ENCODE measurements around the gene TNFRSF8.

Gene TNFRSF8

GRCh38 chr1:12059722-12060464 lies 3.2 kb upstream of the TNFRSF8 start:
- no peak for DNase-seq (ENCODE audit: low spot score)

DNA sequence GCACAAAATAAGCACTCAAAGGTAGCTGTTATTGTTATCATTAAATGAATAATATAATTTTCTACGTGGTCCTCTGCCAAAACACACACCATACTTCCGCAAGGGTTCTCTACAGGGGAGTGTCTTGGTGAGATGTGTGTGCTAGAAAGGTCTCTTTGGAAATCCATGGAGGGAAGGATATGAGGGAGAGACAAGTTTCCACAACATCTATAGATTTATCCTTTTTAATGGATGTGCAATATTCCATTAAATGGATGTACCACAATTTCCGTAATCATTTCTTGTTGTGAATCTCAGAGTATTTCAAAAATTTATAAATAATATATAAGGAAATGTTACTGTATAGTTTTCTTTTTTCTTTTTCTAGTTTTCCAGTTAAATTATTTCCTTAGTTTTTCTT lies 2.6 kb upstream of the TNFRSF8 start:
- DNase-seq (ENCODE audit: low spot score) = no peak

DNA sequence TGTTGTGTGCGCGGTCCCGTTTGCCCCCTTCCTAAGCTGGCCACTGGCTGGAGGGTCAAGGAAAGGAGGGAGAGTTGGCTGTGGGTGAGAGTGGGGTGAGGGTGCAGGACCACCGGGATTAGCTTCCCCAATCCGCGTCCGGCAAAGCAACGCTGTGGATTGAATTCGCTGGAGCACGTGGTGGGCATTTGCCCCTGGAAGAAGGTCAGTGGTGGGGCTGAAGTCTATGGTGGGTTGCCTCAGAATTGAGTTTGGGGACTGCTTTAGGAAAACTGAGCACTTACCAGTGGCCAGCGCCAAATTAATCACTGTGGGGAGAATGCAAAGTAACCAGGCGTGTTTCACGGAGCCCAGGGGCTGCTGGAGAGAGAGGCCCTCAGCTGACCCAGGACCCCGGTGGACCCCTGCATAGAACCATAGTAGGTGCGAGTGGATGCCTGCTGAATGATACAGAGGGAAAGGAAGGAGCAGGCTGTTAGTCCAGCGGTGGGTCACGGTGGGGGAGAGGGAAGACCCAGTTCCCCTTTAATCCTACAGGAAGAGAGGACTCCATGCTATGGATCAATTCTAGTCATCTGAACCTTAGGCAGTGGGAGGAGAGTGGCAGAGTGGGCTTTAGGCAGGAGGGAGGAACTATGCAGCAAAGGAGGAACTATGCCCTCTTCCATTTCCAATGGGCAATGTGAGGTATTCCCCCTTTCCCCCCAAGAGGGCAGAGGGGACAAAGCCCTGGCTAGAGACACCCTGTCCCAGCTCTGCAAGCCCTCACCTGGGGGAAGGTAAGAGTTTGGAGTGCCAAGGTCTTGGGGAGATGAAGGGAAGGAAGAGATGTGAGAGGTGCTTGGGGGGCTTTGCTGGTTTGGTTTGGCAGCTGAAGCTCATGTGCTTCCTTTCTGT lies 1.2 kb downstream of the TNFRSF8 start:
- no peak for DNase-seq (ENCODE audit: low spot score)

DNA sequence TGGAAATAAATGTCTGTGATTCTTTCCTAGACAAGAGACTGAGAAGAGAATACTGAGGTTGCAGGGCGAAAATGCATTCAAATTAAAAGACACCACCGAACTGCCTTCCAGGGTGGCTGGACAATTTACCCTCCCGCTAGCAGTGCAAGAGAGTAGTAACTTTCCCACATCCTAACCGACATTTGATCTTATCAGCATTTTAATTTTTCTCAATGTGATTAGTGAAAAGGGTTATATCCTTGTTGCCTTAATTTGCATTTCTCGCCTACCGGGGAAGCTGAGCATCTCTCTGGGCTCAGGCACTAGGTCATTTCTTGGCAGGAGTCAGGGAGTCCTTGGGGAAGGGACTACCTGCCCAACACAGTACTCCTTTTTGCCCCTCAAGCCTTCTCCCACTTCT lies 2.8 kb downstream of the TNFRSF8 start:
- DNase-seq (ENCODE audit: low spot score) = no peak

- peak; percentile 50 for DNase-seq (ENCODE audit: low spot score)
These were observed 5.1 kb downstream of the TNFRSF8 start for GRCh38 chr1:12067900-12068821.

GRCh38 chr1:12069623-12070244 lies 6.6 kb downstream of the TNFRSF8 start:
- no peak for DNase-seq (ENCODE audit: low spot score)

DNA sequence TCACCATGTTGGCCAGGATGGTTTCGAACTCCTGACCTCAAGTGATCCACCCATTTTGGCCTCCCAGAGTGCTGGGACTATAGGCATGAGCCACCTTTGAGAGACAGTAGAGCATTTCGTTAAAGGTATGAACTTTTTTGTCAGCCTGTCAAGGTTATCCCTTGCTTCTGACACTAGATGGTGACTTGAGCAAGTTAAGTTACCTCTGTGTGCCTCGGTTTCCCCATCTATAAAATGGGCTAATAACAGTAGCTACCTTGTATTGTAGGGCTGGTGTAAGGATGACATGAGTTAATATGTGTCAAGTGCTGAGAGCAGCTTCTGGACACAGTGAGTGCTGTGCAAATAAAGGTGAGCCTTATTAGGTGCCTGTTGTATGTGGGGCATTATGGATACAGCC lies 8.8 kb downstream of the TNFRSF8 start:
- no peak for DNase-seq (ENCODE audit: low spot score)

DNA sequence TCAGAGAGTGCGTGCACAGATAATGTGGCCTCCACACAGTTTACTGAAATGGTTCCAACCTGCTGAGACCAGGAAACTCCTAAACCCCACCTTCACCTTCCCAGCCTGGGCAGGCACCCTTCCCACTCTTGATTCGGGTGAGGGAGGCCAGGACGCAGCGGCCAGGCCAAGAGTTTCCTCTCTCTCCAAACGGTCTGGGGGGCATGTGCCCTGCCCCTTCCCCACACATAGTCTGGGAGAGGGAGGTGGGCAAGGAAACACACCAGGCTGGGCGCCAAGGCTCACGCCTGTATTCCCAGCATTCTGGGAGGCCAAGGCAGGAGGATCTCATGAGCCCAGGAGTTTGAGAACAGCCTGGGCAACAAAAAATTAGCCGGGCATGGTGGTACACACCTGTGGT lies 9.6 kb downstream of the TNFRSF8 start:
- no peak for DNase-seq (ENCODE audit: low spot score)

GRCh38 chr1:12073796-12074195 lies 10.7 kb downstream of the TNFRSF8 start:
- no peak for DNase-seq (ENCODE audit: low spot score)

GRCh38 chr1:12075195-12076114 lies 12.4 kb downstream of the TNFRSF8 start:
- DNase-seq (ENCODE audit: low spot score) = peak; percentile 59

GRCh38 chr1:12076425-12077005 lies 13.4 kb downstream of the TNFRSF8 start:
- no peak for DNase-seq (ENCODE audit: low spot score)

DNA sequence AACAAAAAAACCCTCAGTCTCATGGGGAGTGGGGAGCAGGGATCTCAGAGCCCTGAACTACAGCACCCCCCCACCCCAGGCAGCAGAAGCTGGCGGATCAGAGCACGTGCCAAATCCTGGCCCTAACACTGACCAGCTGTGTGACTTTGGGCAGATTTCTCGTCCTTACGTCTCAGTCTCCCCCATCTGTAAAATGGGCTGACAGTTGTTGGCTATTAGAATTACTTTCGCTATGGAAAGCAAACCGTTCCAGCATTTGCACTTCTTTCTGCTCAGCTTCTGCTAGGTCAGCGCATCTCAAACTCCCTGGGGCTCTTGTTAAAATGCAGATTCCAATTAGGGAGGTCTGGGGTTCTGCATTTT lies 15.5 kb downstream of the TNFRSF8 start:
- DNase-seq (ENCODE audit: low spot score) = no peak

DNA sequence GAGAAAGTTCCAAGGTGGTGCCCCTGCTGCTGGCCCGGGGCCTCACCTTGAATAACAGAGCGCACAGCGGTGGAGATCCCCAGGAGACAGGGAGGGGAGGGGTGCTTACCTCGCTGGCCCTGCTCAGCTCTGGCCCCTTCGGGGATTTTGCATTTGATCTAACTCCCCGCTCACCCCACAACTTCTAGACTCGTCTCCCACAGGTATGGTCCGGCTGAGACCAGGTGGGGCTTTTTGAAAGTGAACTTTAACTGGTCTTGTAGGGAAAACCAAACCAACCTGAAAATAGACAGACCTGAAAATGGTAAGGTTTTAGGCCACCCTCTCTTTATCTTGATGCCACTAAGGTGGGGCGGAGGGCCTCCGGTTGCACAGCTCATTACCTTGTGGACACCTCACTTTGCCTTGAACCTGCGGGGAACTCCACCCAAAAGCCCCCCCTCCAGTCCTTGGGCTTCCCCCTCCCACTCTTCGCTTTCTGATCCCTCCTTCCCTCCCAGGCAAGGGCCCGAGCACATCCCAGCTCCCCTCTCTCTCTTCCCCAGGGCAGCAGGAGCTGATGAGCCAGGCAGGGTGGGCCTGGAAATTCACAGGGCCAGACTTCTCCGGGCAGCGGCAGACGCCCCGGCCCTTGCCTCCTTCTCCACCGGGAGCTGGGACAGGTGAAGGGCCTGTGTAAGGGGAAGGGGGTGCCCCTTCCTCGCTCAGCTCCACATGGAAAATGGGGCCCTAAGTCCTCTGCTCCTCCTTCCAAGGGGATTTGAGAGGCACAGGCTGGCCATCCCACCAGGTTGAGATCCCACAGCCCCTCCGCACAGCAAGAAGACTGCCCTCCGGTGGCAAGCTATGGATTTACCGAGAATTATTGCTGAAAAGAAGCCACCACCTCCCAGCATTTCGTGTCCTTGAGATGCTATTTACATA lies 16.1 kb downstream of the TNFRSF8 start:
- DNase-seq (ENCODE audit: low spot score) = peak; percentile 65

DNA sequence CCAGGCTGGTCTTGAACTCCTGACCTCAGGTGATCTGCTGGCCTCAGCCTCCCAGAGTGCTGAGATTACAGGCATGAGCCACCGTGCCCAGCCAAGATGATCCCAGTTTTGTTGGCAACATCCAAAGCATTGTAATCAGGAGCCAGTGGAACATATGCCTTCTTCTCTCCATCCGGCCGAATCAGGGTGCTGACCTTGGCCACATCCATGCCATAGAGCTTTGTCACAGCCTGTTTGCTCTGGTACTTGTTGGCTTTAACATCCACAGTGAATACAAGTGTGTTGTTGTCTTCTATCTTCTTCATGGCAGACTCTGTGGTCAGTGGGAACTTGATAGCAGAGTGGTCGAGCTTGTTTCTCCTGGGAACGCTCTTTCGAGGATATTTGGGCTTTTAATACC lies 17.1 kb downstream of the TNFRSF8 start:
- no peak for DNase-seq (ENCODE audit: low spot score)

- no peak for DNase-seq (ENCODE audit: low spot score)
These were observed 17.9 kb downstream of the TNFRSF8 start for GRCh38 chr1:12080773-12081556.

DNA sequence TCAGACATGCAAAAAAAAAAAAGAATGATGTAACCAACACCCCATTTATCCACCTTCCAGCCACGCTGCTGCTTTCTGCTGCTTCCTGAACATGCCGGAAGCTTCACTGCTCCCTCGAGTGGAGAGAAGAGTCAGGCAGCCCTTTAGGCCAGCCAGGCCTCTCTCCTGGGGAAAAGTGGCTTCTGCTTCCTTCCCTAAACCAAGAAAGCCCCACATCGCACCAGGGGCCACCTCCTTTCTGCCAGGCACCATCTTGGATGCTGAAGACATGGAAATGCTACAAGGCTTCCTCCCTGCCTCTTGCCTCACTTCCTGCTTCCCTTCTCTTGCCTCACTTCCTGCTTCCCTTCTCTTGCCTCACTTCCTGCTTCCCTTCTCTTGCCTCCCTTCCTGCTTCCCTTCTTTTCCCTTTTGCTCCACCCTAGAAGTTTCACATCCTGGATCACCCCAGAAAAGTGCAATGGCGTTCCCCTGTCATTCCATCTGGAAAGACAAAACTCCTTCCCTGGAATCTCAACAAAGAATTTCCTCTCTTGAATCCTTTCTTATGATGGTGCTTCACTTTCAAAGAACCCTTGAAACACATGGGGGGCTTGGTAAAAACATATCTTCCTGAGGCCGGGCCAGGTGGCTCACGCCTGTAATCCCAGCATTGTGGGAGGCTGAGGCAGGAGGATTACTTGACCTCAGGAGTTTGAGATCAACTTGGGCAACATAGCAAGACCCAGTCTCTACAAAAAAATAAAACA lies 18.7 kb downstream of the TNFRSF8 start:
- DNase-seq (ENCODE audit: low spot score) = no peak

GRCh38 chr1:12082988-12083387 lies 19.9 kb downstream of the TNFRSF8 start:
- no peak for DNase-seq (ENCODE audit: low spot score)

DNA sequence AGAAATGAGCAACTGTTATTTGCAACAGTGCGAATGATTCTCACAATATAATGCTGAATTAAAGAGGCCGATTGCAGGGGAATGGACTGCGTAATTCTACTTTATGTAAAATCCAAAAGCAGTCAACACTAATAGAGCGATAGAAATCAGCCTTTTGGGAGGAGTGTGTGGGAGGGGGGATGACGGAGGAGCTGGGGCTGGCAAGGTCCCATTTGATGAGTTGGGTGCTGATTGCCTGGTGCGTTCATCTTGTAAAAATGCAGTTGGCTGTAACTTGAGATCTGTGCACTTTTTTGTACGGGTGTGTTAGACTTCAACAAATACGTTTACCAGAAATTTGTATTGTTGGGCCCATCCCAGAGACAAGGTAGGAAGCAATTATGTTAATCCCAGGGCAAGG lies 20.7 kb downstream of the TNFRSF8 start:
- no peak for DNase-seq (ENCODE audit: low spot score)

Measured in AG08396 (cell line).